Osteoblast (primary cell): ENCODE measurements around the gene AGER. TPM values are rescaled to one million over a fixed set of nuclear protein-coding genes. Genes with fewer than 3 reads are reported as not detected.

Source experiments
- DNase-seq: peaks from one replicate; pipeline ENCODE4 v3.0.0; 2011; ENCODE audit warnings: low spot score, mixed read lengths; ENCODE audit not compliant: insufficient read length; ENCODE audit errors: missing footprints
- H2AFZ ChIP-seq: 2 replicates; pipeline ENCODE4 v1.6.0; 2011; ENCODE audit warnings: mild to moderate bottlenecking, low read length
- H3K27ac ChIP-seq: 2 replicates; pipeline ENCODE4 v1.5.1; 2011; ENCODE audit warnings: mild to moderate bottlenecking, low read depth, low read length, moderate library complexity
- H3K27me3 ChIP-seq: 2 replicates; pipeline ENCODE4 v1.6.0; 2012; ENCODE audit warnings: mild to moderate bottlenecking, control low read depth, inconsistent platforms, low read length, moderate library complexity; ENCODE audit not compliant: insufficient read depth
- H3K36me3 ChIP-seq: 2 replicates; pipeline ENCODE4 v1.5.1; 2011; ENCODE audit warnings: mild to moderate bottlenecking, low read length, control low read depth, moderate library complexity; ENCODE audit not compliant: insufficient read depth
- H3K4me1 ChIP-seq: 2 replicates; pipeline ENCODE4 v1.5.1; 2011; ENCODE audit warnings: mild to moderate bottlenecking, low read length, control low read depth, moderate library complexity; ENCODE audit not compliant: insufficient read depth
- H3K4me2 ChIP-seq: 2 replicates; pipeline ENCODE4 v1.6.0; 2011; ENCODE audit warnings: mild to moderate bottlenecking, low read length; ENCODE audit not compliant: insufficient read depth
- H3K4me3 ChIP-seq: fragments of 200-600 bp; sonication (generic); 3 replicates; pipeline ENCODE4 v1.5.1; 2012; ENCODE audit warnings: mild to moderate bottlenecking, low read length, inconsistent platforms; ENCODE audit not compliant: insufficient read depth
- H3K79me2 ChIP-seq: 2 replicates; pipeline ENCODE4 v1.6.0; 2012; ENCODE audit warnings: mild to moderate bottlenecking, low read length, control low read depth, inconsistent platforms; ENCODE audit not compliant: insufficient read depth
- H3K9me3 ChIP-seq: 2 replicates; pipeline ENCODE4 v1.5.1; 2011; ENCODE audit warnings: low read depth, low read length, control low read depth
- H4K20me1 ChIP-seq: 2 replicates; pipeline ENCODE4 v1.6.0; 2012; ENCODE audit warnings: mild to moderate bottlenecking, low read length, control low read depth; ENCODE audit not compliant: insufficient read depth
- total RNA-seq: library from RNA; depleted of rRNA; stranded (reverse); fragments of >200 nt; gene quantifications from 2 replicates; pipeline ENCODE4 v1.2.3, GENCODE V29; 2012
- TF ChIP-seq, protein P1 (sequence below): IDR thresholded peaks from 2 replicates; pipeline ENCODE4 v1.5.1; 2011; ENCODE audit warnings: mild to moderate bottlenecking, low read depth, low read length, moderate library complexity; ENCODE audit errors: extremely low read depth

Gene AGER
- total RNA-seq, 1 donor, result under 0.01 TPM

DNA sequence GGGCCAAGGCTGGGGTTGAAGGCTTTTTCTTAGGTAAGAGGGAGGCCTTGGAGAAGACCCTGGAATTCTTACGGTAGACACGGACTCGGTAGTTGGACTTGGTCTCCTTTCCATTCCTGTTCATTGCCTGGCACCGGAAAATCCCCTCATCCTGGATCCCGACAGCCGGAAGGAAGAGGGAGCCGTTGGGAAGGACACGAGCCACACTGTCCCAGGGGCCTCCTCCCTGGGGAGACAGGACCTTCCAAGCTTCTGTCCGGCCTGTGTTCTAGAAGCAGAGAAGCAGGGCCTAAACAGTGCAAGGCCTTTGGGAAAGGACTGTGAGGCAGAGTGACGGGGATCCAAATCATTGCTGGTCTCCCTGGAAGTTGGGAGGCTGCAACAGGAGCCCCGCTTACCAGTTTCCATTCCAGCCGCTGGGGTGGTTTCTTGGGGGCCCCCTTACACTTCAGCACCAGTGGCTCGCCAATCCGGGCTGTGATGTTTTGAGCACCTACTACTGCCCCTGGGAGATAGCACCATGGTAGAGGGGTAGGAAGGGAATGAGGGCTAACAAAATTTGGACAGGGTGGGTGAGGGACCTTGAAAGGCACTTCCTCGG, 470 bp downstream of the AGER start:
- Histone ChIP-seq H4K20me1 (no peaks in the 10 kb centered on the region), H3K4me1 (peaks cover 8% of the 10 kb centered on the region), H3K27me3 (no peaks in the 10 kb centered on the region), H3K36me3 (peaks cover 54% of the 10 kb centered on the region), H3K4me3 (no peak overlapping the region), H3K9me3 (no peaks in the 10 kb centered on the region), H3K4me2 (no peak overlapping the region), H2AFZ (no peak overlapping the region), H3K27ac (peak overlapping the region; percentile 4), H3K79me2 (peaks cover 17% of the 10 kb centered on the region)
- no peak for DNase-seq
- TF ChIP-seq, protein P1, sequence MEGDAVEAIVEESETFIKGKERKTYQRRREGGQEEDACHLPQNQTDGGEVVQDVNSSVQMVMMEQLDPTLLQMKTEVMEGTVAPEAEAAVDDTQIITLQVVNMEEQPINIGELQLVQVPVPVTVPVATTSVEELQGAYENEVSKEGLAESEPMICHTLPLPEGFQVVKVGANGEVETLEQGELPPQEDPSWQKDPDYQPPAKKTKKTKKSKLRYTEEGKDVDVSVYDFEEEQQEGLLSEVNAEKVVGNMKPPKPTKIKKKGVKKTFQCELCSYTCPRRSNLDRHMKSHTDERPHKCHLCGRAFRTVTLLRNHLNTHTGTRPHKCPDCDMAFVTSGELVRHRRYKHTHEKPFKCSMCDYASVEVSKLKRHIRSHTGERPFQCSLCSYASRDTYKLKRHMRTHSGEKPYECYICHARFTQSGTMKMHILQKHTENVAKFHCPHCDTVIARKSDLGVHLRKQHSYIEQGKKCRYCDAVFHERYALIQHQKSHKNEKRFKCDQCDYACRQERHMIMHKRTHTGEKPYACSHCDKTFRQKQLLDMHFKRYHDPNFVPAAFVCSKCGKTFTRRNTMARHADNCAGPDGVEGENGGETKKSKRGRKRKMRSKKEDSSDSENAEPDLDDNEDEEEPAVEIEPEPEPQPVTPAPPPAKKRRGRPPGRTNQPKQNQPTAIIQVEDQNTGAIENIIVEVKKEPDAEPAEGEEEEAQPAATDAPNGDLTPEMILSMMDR, result no peak

DNA sequence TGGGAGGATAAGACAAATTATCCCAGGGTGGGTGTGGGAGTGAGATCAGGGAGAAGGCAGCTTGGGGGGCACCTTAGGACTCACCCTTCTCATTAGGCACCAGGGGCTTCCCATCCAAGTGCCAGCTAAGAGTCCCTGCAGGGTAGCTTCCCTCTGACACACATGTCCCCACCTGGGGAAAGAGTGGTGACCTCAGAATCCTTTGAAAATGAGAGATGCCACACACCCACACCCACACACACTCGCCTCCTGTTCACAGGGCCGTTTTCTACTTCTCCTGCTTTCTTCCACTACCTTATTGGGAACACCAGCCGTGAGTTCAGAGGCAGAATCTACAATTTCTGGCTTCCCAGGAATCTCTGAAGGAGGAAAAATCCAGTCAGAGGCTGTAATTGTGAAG, 1.0 kb downstream of the AGER start:
- DNase-seq, result peak; percentile 23
- H3K79me2 ChIP-seq, result peaks cover 17% of the 10 kb centered on the region
- H2AFZ ChIP-seq, result no peak overlapping the region
- peaks cover 8% of the 10 kb centered on the region for H3K4me1 ChIP-seq
- no peak overlapping the region for H3K4me3 ChIP-seq
- TF ChIP-seq, protein P1, result no peak
- no peaks in the 10 kb centered on the region for H3K9me3 ChIP-seq
- peaks cover 54% of the 10 kb centered on the region for H3K36me3 ChIP-seq
- peak overlapping the region; percentile 4 for H3K27ac ChIP-seq
- no peaks in the 10 kb centered on the region for H3K27me3 ChIP-seq
- no peak overlapping the region for H3K4me2 ChIP-seq
- H4K20me1 ChIP-seq, result no peaks in the 10 kb centered on the region

DNA sequence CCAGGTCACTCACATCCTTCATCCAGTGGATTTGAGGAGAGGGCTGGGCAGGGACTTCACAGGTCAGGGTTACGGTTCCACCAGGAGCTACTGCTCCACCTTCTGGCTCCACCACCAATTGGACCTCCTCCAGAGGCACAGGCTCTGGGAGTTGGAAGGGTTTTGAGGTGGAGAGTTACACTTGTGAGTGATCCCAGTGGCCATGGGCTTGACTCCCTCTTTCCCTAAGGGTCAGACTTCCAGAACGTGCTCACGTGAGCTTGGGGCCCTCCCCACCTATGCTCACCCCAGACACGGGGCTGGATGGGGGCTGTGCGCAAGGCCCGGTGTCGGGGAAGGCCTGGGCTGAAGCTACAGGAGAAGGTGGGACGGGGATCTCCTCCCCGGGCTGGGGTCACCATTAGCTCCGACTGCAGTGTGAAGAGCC, 1.5 kb downstream of the AGER start:
- TF ChIP-seq, protein P1, result no peak
- Histone ChIP-seq H3K79me2 (peaks cover 15% of the 10 kb centered on the region), H4K20me1 (no peaks in the 10 kb centered on the region), H2AFZ (no peak overlapping the region), H3K4me2 (no peak overlapping the region), H3K27ac (no peak overlapping the region), H3K4me3 (no peak overlapping the region), H3K9me3 (no peaks in the 10 kb centered on the region), H3K4me1 (peaks cover 9% of the 10 kb centered on the region), H3K27me3 (no peaks in the 10 kb centered on the region), H3K36me3 (peaks cover 49% of the 10 kb centered on the region)
- peak; percentile 50 for DNase-seq

DNA sequence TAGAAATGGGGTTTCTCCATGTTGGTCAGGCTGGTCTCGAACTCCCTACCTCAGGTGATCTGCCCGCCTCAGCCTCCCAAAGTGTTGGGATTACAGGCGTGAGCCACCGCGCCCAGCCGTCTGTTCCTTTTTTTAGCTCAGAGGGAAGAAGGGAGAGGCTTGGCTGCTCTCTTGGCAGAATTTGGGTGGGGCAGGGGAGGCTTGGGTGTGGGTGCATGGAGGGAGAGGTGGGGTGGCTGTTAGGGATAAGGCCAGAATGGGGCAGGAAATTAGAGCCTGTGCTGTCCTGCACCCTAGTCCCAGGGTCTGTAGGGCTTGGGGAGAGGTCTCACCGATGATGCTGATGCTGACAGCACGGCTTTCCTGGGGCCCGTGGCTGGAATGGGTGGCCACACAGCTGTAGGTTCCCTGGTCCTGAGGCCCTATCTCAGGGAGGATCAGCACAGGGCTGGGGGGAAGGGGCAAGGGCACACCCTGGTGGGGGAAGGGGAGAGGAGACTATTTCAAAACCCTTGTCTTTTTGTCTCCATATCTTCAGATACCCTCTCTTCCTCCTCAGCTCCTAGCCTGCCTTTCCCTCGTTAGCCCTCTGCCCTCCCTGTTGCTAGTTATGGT, 2.0 kb downstream of the AGER start:
- TF ChIP-seq, protein P1, result no peak
- H3K4me2 ChIP-seq, result no peak overlapping the region
- H3K27me3 ChIP-seq, result no peaks in the 10 kb centered on the region
- H3K36me3 ChIP-seq, result peaks cover 43% of the 10 kb centered on the region
- peaks cover 11% of the 10 kb centered on the region for H3K79me2 ChIP-seq
- H3K9me3 ChIP-seq, result no peaks in the 10 kb centered on the region
- H2AFZ ChIP-seq, result no peak overlapping the region
- peaks cover 15% of the 10 kb centered on the region for H3K4me1 ChIP-seq
- no peak overlapping the region for H3K27ac ChIP-seq
- H3K4me3 ChIP-seq, result no peak overlapping the region
- peak; percentile 71 for DNase-seq
- no peaks in the 10 kb centered on the region for H4K20me1 ChIP-seq
